Activated B cell treated with CpG ODN at 0.5 μM for 24 hours (primary cell): ENCODE results near the gene TMC6. TPM values are rescaled to one million over a fixed set of nuclear protein-coding genes. Genes with fewer than 3 reads are reported as not detected.

Experiments used
- ATAC-seq: fragments of 200-7000 bp; cut with Tn5 transposase; one replicate; pipeline ENCODE4 v1.10.0; 2021; ENCODE audit warnings: low read depth, mild to moderate bottlenecking, moderate library complexity
- CTCF ChIA-PET: fragments of 350-600 bp; sonication (Branson Sonifier 250); formaldehyde crosslinking; loops from one replicate; lab custom pipeline; 2021; ENCODE audit warnings: antibody characterized with exemption; lab: Charles Lee
- POLR2A ChIA-PET: fragments of 350-600 bp; sonication (Branson Sonifier 250); formaldehyde crosslinking; loops from one replicate; lab custom pipeline; 2021; ENCODE audit warnings: antibody characterized with exemption; lab: Charles Lee
- DNase-seq: peaks from one replicate; pipeline ENCODE4 v3.0.0; 2022
- H3K27ac Mint-ChIP-seq: one replicate; pipeline ENCODE4 v1.8.0; 2020; ENCODE audit warnings: mixed read lengths
- H3K27me3 Mint-ChIP-seq: one replicate; pipeline ENCODE4 v1.8.0; 2021; ENCODE audit warnings: mixed read lengths
- H3K36me3 Mint-ChIP-seq: one replicate; pipeline ENCODE4 v1.8.0; 2021; ENCODE audit warnings: low read depth, mixed read lengths
- H3K4me1 Mint-ChIP-seq: one replicate; pipeline ENCODE4 v1.8.0; 2021; ENCODE audit warnings: mixed read lengths
- H3K4me3 Mint-ChIP-seq: one replicate; pipeline ENCODE4 v1.8.0; 2020; ENCODE audit warnings: mild to moderate bottlenecking, mixed read lengths
- H3K9me3 Mint-ChIP-seq: one replicate; pipeline ENCODE4 v1.8.0; 2020; ENCODE audit warnings: mixed read lengths
- intact Hi-C: fragments of 100-400 bp; cut with micrococcal nuclease; formaldehyde crosslinking; loops from one replicate; pipeline ENCODE4 v1.15.1; 2024
- total RNA-seq: library from RNA; stranded (reverse); gene quantifications from 2 replicates; pipeline ENCODE4 v1.2.3, GENCODE V29; 2022
- TF ChIP-seq, protein P1 (sequence below): fragments of 200-600 bp; IDR thresholded peaks from one replicate; pipeline ENCODE4 v1.8.0; 2022; ENCODE audit warnings: antibody characterized with exemption, mild to moderate bottlenecking

The TMC6 gene
- total RNA-seq, 1 donor from 2014 or later = 896 TPM

DNA sequence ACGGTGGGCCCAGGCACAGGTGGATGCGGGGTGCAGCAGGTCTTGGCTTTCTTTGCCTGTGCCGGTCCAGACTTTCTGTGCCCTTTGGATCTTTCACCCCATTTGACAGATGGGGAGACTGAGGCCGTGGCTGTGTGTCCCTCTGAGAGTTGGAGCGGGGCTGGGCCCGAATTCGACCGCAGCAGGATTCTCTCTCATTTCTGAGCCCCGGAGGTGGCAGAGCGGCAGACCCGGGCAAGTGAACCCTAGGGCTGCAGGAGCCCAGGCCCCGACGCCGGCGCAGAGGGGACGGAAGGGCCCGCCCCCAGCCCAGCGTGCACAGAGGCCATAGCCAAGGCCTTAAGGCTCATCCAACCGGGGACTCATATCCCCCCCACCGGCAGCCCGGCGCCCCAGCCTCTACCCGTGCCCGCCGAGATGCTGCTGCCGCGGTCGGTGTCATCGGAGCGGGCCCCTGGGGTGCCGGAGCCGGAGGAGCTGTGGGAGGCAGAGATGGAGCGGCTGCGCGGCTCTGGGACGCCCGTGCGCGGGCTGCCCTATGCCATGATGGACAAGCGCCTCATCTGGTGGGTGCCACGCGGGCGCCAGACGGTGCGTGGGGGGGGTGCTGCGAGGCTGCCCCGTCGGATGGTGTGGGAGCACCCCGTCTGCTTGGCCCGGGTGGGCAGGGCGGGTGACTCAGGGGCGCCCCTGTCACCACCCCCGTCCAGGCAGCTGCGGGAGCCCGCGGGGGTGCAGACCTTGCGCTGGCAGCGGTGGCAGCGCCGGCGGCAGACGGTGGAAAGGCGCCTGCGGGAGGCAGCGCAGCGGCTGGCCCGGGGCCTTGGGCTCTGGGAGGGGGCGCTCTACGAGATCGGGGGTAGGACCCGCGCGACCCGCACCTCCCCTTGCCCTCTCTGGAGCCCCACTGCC, 2.9 kb upstream of the TMC6 start:
- ATAC-seq (no peak), DNase-seq (no peak)
- POLR2A ChIA-PET = interaction anchor here (0.6 to 48.2 kb wide), 10 partner anchors 0 to 603 kb away, joined by 3 to 2404 read pairs (median 6); partner anchors contain the start of genes AFMID, C17orf99, SYNGR2 and TK1
- H3K36me3 Mint-ChIP-seq = peaks cover 46% of the 10 kb centered on the region
- H3K4me3 Mint-ChIP-seq = peak overlapping the region; percentile 92
- no peaks in the 10 kb centered on the region for H3K27me3 Mint-ChIP-seq
- TF ChIP-seq, protein P1, sequence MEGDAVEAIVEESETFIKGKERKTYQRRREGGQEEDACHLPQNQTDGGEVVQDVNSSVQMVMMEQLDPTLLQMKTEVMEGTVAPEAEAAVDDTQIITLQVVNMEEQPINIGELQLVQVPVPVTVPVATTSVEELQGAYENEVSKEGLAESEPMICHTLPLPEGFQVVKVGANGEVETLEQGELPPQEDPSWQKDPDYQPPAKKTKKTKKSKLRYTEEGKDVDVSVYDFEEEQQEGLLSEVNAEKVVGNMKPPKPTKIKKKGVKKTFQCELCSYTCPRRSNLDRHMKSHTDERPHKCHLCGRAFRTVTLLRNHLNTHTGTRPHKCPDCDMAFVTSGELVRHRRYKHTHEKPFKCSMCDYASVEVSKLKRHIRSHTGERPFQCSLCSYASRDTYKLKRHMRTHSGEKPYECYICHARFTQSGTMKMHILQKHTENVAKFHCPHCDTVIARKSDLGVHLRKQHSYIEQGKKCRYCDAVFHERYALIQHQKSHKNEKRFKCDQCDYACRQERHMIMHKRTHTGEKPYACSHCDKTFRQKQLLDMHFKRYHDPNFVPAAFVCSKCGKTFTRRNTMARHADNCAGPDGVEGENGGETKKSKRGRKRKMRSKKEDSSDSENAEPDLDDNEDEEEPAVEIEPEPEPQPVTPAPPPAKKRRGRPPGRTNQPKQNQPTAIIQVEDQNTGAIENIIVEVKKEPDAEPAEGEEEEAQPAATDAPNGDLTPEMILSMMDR = no peak
- no peaks in the 10 kb centered on the region for H3K9me3 Mint-ChIP-seq
- CTCF ChIA-PET = interaction anchor here (1.0 to 15.7 kb wide), 3 partner anchors 9 to 44 kb away, joined by 3 to 220 read pairs (median 14); no protein-coding TSS in a partner anchor
- H3K4me1 Mint-ChIP-seq = peaks cover 75% of the 10 kb centered on the region
- peak overlapping the region; percentile 93 for H3K27ac Mint-ChIP-seq
- intact Hi-C loops = loop anchor here (1.0 to 5.0 kb wide), 9 partner anchors 7 to 809 kb away; partner anchors contain the start of gene SYNGR2

GRCh38 chr17:78130437-78131101, 2.0 kb upstream of the TMC6 start, which contains the start of gene TMC8:
Gene TMC8 (plus strand): TSS chr17:78130771. CDS start chr17:78131589, 818 bp downstream.
- TF ChIP-seq, protein P1 = no peak
- Mint-ChIP-seq H3K36me3 (peaks cover 42% of the 10 kb centered on the region), H3K27ac (peak within 1 kb of the TSS; percentile 93), H3K27me3 (no peaks in the 10 kb centered on the region), H3K4me3 (peak within 1 kb of the TSS; percentile 92), H3K9me3 (no peaks in the 10 kb centered on the region), H3K4me1 (peaks cover 74% of the 10 kb centered on the region)
- ATAC-seq (peak; percentile 22), DNase-seq (no peak)
- intact Hi-C loops = loop anchor here (1.0 to 5.0 kb wide), 5 partner anchors 46 to 808 kb away; no protein-coding TSS in a partner anchor
- CTCF ChIA-PET = interaction anchor here (3.8 to 15.7 kb wide), 2 partner anchors 11 to 45 kb away, joined by 14 to 220 read pairs; no protein-coding TSS in a partner anchor
- POLR2A ChIA-PET = interaction anchor here (0.6 to 48.2 kb wide), 14 partner anchors 1 to 1867 kb away, joined by 3 to 2404 read pairs (median 3); partner anchors contain the start of genes AFMID, C17orf99, SYNGR2 and TK1

DNA sequence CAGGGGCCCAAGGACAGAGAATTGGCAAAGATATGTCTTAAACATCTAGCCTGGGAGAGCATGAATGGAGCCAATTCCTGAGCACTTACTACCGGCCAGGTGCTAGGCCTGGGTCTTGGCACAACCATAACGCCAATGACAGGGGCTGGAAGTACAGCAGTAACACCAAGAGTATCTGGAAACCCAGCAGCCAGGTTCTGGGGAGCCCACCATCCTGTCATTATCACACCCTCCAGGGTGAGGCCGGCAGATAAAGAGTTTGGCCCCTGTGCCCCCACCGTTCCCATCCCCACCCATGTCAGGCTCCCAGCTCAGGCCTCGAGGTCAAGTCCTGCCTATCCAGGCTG, 1.5 kb upstream of the TMC6 start:
- POLR2A ChIA-PET = interaction anchor here (0.6 to 48.2 kb wide), 14 partner anchors 2 to 1867 kb away, joined by 3 to 2404 read pairs (median 3); partner anchors contain the start of genes AFMID, C17orf99, SYNGR2 and TK1
- Mint-ChIP-seq H3K36me3 (peaks cover 37% of the 10 kb centered on the region), H3K9me3 (no peaks in the 10 kb centered on the region), H3K4me1 (peaks cover 75% of the 10 kb centered on the region), H3K4me3 (peak overlapping the region; percentile 92), H3K27me3 (no peaks in the 10 kb centered on the region), H3K27ac (peak overlapping the region; percentile 93)
- DNase-seq (no peak), ATAC-seq (no peak)
- TF ChIP-seq, protein P1 = no peak
- intact Hi-C loops = loop anchor here (1.0 to 5.0 kb wide), 5 partner anchors 46 to 808 kb away; no protein-coding TSS in a partner anchor
- CTCF ChIA-PET = interaction anchor here (3.8 to 15.7 kb wide), 2 partner anchors 12 to 45 kb away, joined by 14 to 220 read pairs; no protein-coding TSS in a partner anchor

DNA sequence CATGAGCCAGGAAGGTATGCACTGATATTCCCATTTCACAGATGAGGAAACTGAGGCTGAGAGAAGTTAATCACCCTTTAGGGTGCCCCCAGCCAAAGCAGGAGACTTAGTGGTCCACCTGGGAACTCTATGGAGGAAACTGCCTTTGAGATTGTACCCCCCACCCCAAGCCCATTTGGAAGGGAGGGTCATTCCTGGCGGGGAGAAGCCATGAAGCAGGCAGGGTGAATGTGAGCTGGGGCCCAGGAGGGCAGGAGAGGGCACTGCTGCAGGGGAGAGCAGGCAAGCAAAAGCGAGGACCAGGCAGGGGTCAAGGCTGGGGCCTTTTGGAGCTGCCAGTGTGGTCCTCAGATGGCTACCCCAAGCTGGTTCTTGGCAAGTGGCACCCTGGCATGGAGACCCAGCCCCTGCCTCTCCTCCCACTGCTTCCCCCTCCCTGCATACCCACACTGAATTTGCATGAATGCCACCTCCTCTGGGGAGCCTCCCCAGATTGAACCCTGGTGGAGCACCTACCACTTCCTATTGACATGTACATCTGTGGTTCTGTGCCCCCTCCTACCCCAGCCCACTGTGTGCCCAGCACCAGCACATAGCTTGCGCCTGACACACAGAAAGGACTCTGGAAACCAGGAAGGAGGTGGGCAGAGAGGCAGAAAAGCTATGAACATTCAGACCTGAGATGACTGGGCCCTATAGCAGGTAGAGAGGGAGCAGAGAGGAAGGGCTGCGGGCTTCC, 965 bp upstream of the TMC6 start:
- ATAC-seq (no peak), DNase-seq (peak; percentile 43)
- no peaks in the 10 kb centered on the region for H3K27me3 Mint-ChIP-seq
- peaks cover 34% of the 10 kb centered on the region for H3K36me3 Mint-ChIP-seq
- intact Hi-C loops = loop anchor here (1.0 to 10.0 kb wide), 6 partner anchors 47 to 807 kb away; no protein-coding TSS in a partner anchor
- TF ChIP-seq, protein P1 = no peak
- H3K4me1 Mint-ChIP-seq = peaks cover 74% of the 10 kb centered on the region
- H3K27ac Mint-ChIP-seq = peak overlapping the region; percentile 93
- POLR2A ChIA-PET = interaction anchor here (0.6 to 48.2 kb wide), 13 partner anchors 2 to 1783 kb away, joined by 3 to 2404 read pairs (median 3); partner anchors contain the start of genes AFMID, C17orf99, SYNGR2 and TK1
- CTCF ChIA-PET = interaction anchor here (3.8 to 15.7 kb wide), 2 partner anchors 12 to 46 kb away, joined by 14 to 220 read pairs; no protein-coding TSS in a partner anchor
- peak overlapping the region; percentile 92 for H3K4me3 Mint-ChIP-seq
- no peaks in the 10 kb centered on the region for H3K9me3 Mint-ChIP-seq
